Vagina (tissue), 2 donors: ENCODE results near the gene SYNDIG1. TPM values are rescaled to one million over a fixed set of nuclear protein-coding genes. Genes with fewer than 3 reads are reported as not detected.
A peak's percentile ranks its signal among the peaks of the same experiment; 100 is the strongest.

Experiments used
- DNase-seq, 2 donors: peaks; one replicate each; pipeline ENCODE4 v3.0.0-alpha.2; 2017; ENCODE audit errors: extremely low spot score in 2 of 2
- H3K27ac ChIP-seq: fragments of 200-600 bp; sonication (generic); one replicate; pipeline ENCODE4 v1.5.1; 2019
- H3K27me3 ChIP-seq: fragments of 200-600 bp; sonication (generic); one replicate; pipeline ENCODE4 v1.5.1; 2019
- H3K36me3 ChIP-seq, 2 donors: fragments of 200-600 bp; sonication (generic); one replicate each; pipeline ENCODE4 v1.5.1; 2017 to 2019
- H3K4me1 ChIP-seq: fragments of 200-600 bp; sonication (generic); one replicate; pipeline ENCODE4 v1.5.1; 2019
- H3K4me3 ChIP-seq, 2 donors: fragments of 200-600 bp; sonication (generic); 1 replicate in 1 of 2; 2 replicates in 1 of 2; pipeline ENCODE4 v1.5.1; 2016 to 2019
- H3K9me3 ChIP-seq: fragments of 200-600 bp; sonication (generic); one replicate; pipeline ENCODE4 v1.5.1; 2019
- CTCF ChIP-seq, 3 experiments: fragments of 450-650 bp in 2 of 3; fragments of 200-600 bp in 1 of 3; sonication (generic) in 1 of 3; IDR thresholded peaks; one replicate each; pipeline ENCODE4 v1.5.1; 2017 to 2019; ENCODE audit warnings: antibody characterized with exemption in 3 of 3, mild to moderate bottlenecking in 2 of 3, moderate library complexity in 2 of 3
- POLR2A ChIP-seq, 2 donors: fragments of 450-650 bp; IDR thresholded peaks; one replicate each; pipeline ENCODE4 v1.6.1; 2017; ENCODE audit warnings: antibody characterized with exemption in 2 of 2, mild to moderate bottlenecking in 2 of 2, moderate library complexity in 2 of 2
- POLR2AphosphoS5 ChIP-seq, 2 donors: sonication (generic); formaldehyde crosslinking; IDR thresholded peaks; one replicate each; pipeline ENCODE4 v1.9.0; 2017; ENCODE audit warnings: antibody characterized with exemption in 2 of 2, mild to moderate bottlenecking in 2 of 2, low read depth in 1 of 2; ENCODE audit not compliant: insufficient read depth in 1 of 2
- intact Hi-C: fragments of 100-400 bp; cut with DNase I; formaldehyde crosslinking; loops from one replicate; pipeline ENCODE4 v1.15.1; 2023
- total RNA-seq: library from RNA; depleted of rRNA; stranded (reverse); fragments of >200 nt; gene quantifications from one replicate; pipeline ENCODE4 v1.2.3, GENCODE V29; 2016

SYNDIG1 gene
- total RNA-seq, 1 donor from 2014 or later, result 3.2 TPM

GRCh38 chr20:24470746-24471582, 1.5 kb downstream of the SYNDIG1 start:
- intact Hi-C loops, result no loop called here
- H3K36me3 ChIP-seq, result no peaks in the 10 kb centered on the region
- TF ChIP-seq POLR2A (IDR thresholded peaks at IDR 0.05) (no peak), CTCF (IDR thresholded peaks at IDR 0.05) (no peak), POLR2AphosphoS5 (IDR thresholded peaks at IDR 0.05; ENCODE audit: insufficient read depth in 1 of 2, low read depth in 1 of 2) (no peak)
- peaks cover 10% of the 10 kb centered on the region for H3K4me1 ChIP-seq
- H3K9me3 ChIP-seq, result no peaks in the 10 kb centered on the region
- no peak overlapping the region for H3K27ac ChIP-seq
- no peak for DNase-seq
- peak overlapping the region; percentile 42 to 55 for H3K4me3 ChIP-seq
- H3K27me3 ChIP-seq, result no peaks in the 10 kb centered on the region

GRCh38 chr20:24472426-24472825, 3.0 kb downstream of the SYNDIG1 start:
- Histone ChIP-seq H3K36me3 (no peaks in the 10 kb centered on the region), H3K27ac (no peak overlapping the region), H3K4me3 (no peak overlapping the region), H3K27me3 (no peaks in the 10 kb centered on the region), H3K4me1 (peaks cover 10% of the 10 kb centered on the region), H3K9me3 (no peaks in the 10 kb centered on the region)
- intact Hi-C loops, result no loop called here
- DNase-seq, result no peak
- TF ChIP-seq CTCF (IDR thresholded peaks at IDR 0.05), result no peak
- no peak for TF ChIP-seq POLR2A (IDR thresholded peaks at IDR 0.05)
- TF ChIP-seq POLR2AphosphoS5 (IDR thresholded peaks at IDR 0.05; ENCODE audit: insufficient read depth in 1 of 2, low read depth in 1 of 2), result no peak

GRCh38 chr20:24473435-24474223, 4.2 kb downstream of the SYNDIG1 start:
- H3K27me3 ChIP-seq, result no peaks in the 10 kb centered on the region
- no peak overlapping the region for H3K27ac ChIP-seq
- H3K36me3 ChIP-seq, result no peaks in the 10 kb centered on the region
- no peak for DNase-seq
- TF ChIP-seq POLR2A (IDR thresholded peaks at IDR 0.05), result no peak
- no peak for TF ChIP-seq POLR2AphosphoS5 (IDR thresholded peaks at IDR 0.05; ENCODE audit: insufficient read depth in 1 of 2, low read depth in 1 of 2)
- no peak for TF ChIP-seq CTCF (IDR thresholded peaks at IDR 0.05)
- no peak overlapping the region for H3K4me3 ChIP-seq
- H3K9me3 ChIP-seq, result no peaks in the 10 kb centered on the region
- peaks cover 10% of the 10 kb centered on the region for H3K4me1 ChIP-seq
- intact Hi-C loops, result no loop called here

GRCh38 chr20:24477831-24478547, 8.6 kb downstream of the SYNDIG1 start:
- DNase-seq, result no peak
- Histone ChIP-seq H3K9me3 (no peaks in the 10 kb centered on the region), H3K4me3 (no peak overlapping the region), H3K36me3 (no peaks in the 10 kb centered on the region), H3K27ac (no peak overlapping the region), H3K27me3 (no peaks in the 10 kb centered on the region), H3K4me1 (no peaks in the 10 kb centered on the region)
- intact Hi-C loops, result no loop called here
- TF ChIP-seq POLR2AphosphoS5 (IDR thresholded peaks at IDR 0.05; ENCODE audit: insufficient read depth in 1 of 2, low read depth in 1 of 2) (no peak), CTCF (IDR thresholded peaks at IDR 0.05) (no peak), POLR2A (IDR thresholded peaks at IDR 0.05) (no peak)
